ENCODE data around the gene TAGAP. TPM values are rescaled to one million over a fixed set of nuclear protein-coding genes. Genes with fewer than 3 reads are reported as not detected.
A peak's percentile ranks its signal among the peaks of the same experiment; 100 is the strongest.

The TAGAP gene
- total RNA-seq, 1 donor from 2014 or later = 0.12 TPM

DNA sequence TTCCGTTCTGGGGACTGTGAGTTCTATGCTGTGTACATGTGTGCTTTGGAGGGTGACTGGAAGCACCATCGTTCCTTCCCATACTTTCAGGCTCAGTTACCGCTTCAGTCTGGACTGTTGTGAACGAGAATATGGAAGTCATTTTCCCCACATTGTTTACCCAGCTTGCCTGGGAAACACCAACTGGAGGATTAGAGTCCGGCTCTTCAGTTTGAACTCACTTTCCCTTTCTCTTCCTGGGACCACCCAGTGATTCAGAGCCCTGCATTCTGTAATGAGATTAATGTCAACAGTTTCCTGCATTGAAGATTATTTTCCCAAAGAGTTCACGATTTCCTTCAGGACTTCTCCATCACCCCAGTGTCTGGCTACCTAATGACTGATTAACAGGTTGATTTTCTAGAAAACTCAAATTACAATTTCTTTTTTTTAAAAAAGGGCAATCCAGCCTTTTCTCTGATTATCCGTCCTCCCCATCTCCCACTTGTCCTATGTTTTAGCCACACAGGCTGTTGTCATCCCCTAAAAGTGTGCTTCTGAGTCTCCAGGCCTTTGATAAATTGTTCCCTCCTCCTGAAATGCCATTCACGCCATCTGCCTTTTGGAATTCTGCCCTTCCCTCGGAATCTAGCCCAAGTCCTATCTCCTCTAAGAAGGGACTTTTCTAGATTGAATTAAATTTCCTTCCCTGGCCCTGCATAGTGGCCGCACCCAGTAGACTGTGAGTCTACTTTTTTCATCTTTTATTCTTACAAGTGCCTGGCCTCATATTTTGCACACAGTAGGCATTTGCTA is 3.3 kb upstream of the TAGAP start:
- H3K4me3 ChIP-seq (ENCODE audit: low read depth, low read length) = no peak overlapping the region
- no peak for DNase-seq (ENCODE audit: low read depth)
- TF ChIP-seq, protein P1, sequence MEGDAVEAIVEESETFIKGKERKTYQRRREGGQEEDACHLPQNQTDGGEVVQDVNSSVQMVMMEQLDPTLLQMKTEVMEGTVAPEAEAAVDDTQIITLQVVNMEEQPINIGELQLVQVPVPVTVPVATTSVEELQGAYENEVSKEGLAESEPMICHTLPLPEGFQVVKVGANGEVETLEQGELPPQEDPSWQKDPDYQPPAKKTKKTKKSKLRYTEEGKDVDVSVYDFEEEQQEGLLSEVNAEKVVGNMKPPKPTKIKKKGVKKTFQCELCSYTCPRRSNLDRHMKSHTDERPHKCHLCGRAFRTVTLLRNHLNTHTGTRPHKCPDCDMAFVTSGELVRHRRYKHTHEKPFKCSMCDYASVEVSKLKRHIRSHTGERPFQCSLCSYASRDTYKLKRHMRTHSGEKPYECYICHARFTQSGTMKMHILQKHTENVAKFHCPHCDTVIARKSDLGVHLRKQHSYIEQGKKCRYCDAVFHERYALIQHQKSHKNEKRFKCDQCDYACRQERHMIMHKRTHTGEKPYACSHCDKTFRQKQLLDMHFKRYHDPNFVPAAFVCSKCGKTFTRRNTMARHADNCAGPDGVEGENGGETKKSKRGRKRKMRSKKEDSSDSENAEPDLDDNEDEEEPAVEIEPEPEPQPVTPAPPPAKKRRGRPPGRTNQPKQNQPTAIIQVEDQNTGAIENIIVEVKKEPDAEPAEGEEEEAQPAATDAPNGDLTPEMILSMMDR (conservative IDR thresholded peaks at IDR 0.05; ENCODE audit: low read depth, low read length) = no peak

DNA sequence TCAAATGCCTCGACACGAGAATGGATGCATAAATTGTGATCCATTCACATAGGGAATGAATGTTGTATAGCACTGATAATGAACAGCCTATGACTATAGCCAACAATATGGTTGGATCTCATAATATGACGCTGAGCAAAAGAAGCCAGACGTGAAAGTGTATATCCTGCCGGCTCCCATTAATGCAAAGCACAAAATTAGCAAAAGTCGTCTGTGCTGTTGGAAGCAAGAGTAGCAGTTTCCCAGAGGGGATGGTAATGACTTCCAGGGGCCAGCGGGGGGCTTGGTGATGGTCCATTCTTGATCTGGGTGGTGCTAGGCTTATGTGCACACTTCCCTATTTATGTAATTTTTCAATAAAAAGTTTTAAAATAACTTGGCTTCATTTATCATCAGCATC is 1.0 kb upstream of the TAGAP start:
- TF ChIP-seq, protein P1 (conservative IDR thresholded peaks at IDR 0.05; ENCODE audit: low read depth, low read length) = no peak
- no peak for DNase-seq (ENCODE audit: low read depth)
- H3K4me3 ChIP-seq (ENCODE audit: low read depth, low read length) = no peak overlapping the region

DNA sequence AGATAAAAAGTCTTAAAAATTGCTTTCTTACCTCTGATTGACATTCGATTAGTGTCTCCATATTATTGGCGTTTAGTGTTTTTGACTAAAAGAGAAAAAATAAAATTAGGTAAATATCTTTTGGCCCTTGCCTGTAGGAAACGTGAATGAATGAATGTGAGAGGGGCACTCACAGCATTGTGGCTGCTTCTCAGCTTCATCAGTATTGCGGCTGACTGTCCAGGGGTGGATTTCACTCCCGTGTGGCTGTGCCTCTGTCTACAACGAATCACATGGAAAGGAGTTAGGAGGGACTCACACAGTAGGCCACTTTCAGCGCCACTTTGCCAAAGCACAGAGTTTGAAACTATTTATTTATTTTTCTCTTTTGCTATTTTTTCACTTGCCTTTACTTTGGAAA is 844 bp downstream of the TAGAP start:
- DNase-seq (ENCODE audit: low read depth) = no peak
- TF ChIP-seq, protein P1 (conservative IDR thresholded peaks at IDR 0.05; ENCODE audit: low read depth, low read length) = no peak
- no peak overlapping the region for H3K4me3 ChIP-seq (ENCODE audit: low read depth, low read length)

DNA sequence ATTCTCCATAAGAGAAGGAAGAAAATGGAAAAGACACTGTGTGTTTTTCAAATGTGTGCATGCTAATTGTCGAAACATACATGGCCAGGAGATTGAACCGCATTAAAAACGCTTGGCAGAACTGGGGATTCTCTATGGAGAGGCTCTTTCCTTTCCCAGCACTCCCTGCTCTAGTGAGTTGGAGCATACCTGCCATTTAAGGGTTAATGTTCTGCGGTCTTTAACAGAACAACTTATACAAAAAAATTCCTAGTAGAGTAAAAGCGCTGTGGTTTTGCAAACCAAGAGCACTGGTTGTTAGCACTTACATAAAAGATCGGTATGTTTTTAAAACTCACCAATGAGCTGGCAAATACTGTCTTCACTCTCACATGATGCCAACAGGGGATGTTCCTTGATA is 1.5 kb downstream of the TAGAP start:
- no peak overlapping the region for H3K4me3 ChIP-seq (ENCODE audit: low read depth, low read length)
- TF ChIP-seq, protein P1 (conservative IDR thresholded peaks at IDR 0.05; ENCODE audit: low read depth, low read length) = no peak

DNA sequence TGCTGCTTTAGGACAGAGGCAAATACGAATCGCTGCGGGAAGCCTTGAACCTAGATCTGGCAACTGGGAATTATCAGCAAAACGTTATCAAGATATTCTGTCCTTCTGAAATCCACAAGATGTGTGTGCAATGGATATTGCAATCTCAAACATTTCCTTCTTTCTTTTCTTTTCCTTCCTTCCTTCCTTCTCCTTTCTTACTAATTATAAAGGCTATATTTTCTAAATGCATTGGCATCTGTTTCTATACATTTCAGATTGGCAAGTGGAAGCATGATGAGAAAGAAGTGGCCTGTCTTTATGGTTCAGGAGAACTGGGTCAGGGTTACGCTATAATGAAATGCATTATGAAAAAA is 2.0 kb downstream of the TAGAP start:
- H3K4me3 ChIP-seq (ENCODE audit: low read depth, low read length) = no peak overlapping the region
- no peak for DNase-seq (ENCODE audit: low read depth)
- TF ChIP-seq, protein P1 (conservative IDR thresholded peaks at IDR 0.05; ENCODE audit: low read depth, low read length) = no peak

More for the DNA sequence above, 1.5 kb downstream of the TAGAP start:
- DNase-seq (ENCODE audit: low read depth) = no peak

DNA sequence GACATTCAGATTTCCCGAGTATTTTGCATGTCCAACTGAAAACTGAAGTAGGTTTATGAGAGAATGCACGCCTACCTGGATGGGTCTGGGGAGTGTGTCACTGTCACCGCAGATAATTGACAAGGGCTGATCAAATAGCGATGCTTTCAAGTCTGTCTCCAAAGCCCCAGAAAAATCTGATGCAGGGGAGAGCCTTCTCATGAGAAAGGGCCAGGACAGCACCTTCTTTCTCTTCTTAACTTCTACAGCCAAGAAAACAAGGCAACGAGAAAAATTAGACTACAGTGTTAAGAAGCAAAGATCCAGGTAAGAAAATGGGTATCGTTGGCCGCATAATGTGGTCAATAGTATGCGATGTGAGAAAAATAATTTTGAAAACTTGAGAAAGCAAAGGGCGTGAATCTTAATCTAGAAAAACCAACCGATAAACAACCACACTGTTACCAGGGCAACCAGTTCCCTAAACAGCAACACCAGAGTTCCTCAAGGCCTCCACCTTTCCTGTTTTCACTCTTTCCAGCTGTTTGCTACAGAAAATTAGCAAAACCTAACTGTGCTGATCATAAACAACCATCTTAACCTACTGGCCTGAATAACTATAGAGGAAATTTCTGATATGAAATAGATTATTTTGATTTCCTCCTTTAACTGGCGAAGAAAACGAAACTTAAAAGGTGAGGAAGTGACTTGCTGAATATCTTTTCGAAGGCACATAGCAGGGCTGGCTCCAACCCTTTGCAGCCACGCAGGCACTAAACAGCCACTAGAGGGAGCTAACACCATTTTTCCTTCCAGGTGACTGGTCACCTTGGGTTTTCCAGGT is 2.6 kb downstream of the TAGAP start:
- TF ChIP-seq, protein P1 (conservative IDR thresholded peaks at IDR 0.05; ENCODE audit: low read depth, low read length) = peak; percentile 99
- no peak overlapping the region for H3K4me3 ChIP-seq (ENCODE audit: low read depth, low read length)
- DNase-seq (ENCODE audit: low read depth) = peak; percentile 15
